Activated gamma-delta T cell treated with Interleukin-2 at 50 U/mL for 16 hours (primary cell): ENCODE measurements around the gene TMEM179B.
A peak's percentile ranks its signal among the peaks of the same experiment; 100 is the strongest.
"Not testable (repeated sequence)": the region's sequence is repeated elsewhere in the genome, so short reads cannot be mapped to it uniquely, and the experiment has no call there.

Experiments
- DNase-seq: peaks from one replicate; pipeline ENCODE4 v3.0.0-alpha.2; 2020

The TMEM179B gene

GRCh38 chr11:62787005-62787759 is at the start of gene TMEM179B:
Gene TMEM179B, plus strand, starts transcription at chr11:62787402. Its CDS starts 30 bp downstream, at chr11:62787432.
- DNase-seq: peak; percentile 99

- DNase-seq: no peak
Measured at GRCh38 chr11:62747475-62748160, 39.6 kb upstream of the TMEM179B start.

- not testable (repeated sequence) for DNase-seq
Measured at GRCh38 chr11:62749931-62750330, 37.3 kb upstream of the TMEM179B start.

GRCh38 chr11:62752177-62752785 is 34.9 kb upstream of the TMEM179B start:
- no peak for DNase-seq

GRCh38 chr11:62752994-62753735 is 34.0 kb upstream of the TMEM179B start:
- DNase-seq: no peak

GRCh38 chr11:62753736-62754603 is 33.2 kb upstream of the TMEM179B start, which contains the start of gene ZBTB3:
Gene ZBTB3, minus strand, starts transcription at chr11:62754160. Its CDS starts 496 bp downstream, at chr11:62753664.
- peak; percentile 96 for DNase-seq

- DNase-seq: no peak
Measured at GRCh38 chr11:62755086-62755615, 32.1 kb upstream of the TMEM179B start.

GRCh38 chr11:62757846-62758788 is 29.1 kb upstream of the TMEM179B start:
- no peak for DNase-seq

GRCh38 chr11:62760867-62761227 is 26.4 kb upstream of the TMEM179B start:
- not testable (repeated sequence) for DNase-seq

- no peak for DNase-seq
Measured at GRCh38 chr11:62770778-62771143, 16.4 kb upstream of the TMEM179B start.

GRCh38 chr11:62771144-62772021 is 15.8 kb upstream of the TMEM179B start, which contains the start of gene TAF6L:
Gene TAF6L, plus strand, starts transcription at chr11:62771396. Its CDS starts 4,388 bp downstream, at chr11:62775784.
- DNase-seq: peak; percentile 87

- no peak for DNase-seq
Measured at GRCh38 chr11:62774407-62774806, 12.8 kb upstream of the TMEM179B start.

- DNase-seq: no peak
Measured at GRCh38 chr11:62775646-62776045, 11.6 kb upstream of the TMEM179B start.

GRCh38 chr11:62777389-62777788 is 9.8 kb upstream of the TMEM179B start:
- DNase-seq: no peak

GRCh38 chr11:62778441-62778840 is 8.8 kb upstream of the TMEM179B start:
- no peak for DNase-seq

GRCh38 chr11:62782753-62783152 is 4.4 kb upstream of the TMEM179B start:
- DNase-seq: no peak

- peak; percentile 87 for DNase-seq
Measured at GRCh38 chr11:62786318-62787004, 741 bp upstream of the TMEM179B start.

GRCh38 chr11:62788991-62789390 is 1.8 kb downstream of the TMEM179B start:
- DNase-seq: no peak

GRCh38 chr11:62789576-62789975 is 2.4 kb downstream of the TMEM179B start:
- no peak for DNase-seq
